Hepatocyte (in vitro differentiated cells): ENCODE results near the gene CCL17. TPM values are rescaled to one million over a fixed set of nuclear protein-coding genes. Genes with fewer than 3 reads are reported as not detected.
"Not testable (repeated sequence)": the region's sequence is repeated elsewhere in the genome, so short reads cannot be mapped to it uniquely, and the experiment has no call there.

Source experiments
- DNase-seq: peaks from one replicate; pipeline ENCODE4 v3.0.0-alpha.2; 2016; ENCODE audit warnings: low spot score
- H2AFZ ChIP-seq: fragments of 200-600 bp; sonication (generic); 2 replicates; pipeline ENCODE4 v1.6.0; 2016; ENCODE audit warnings: antibody characterized with exemption, mild to moderate bottlenecking
- H3K27ac ChIP-seq: fragments of 200-600 bp; sonication (generic); 2 replicates; pipeline ENCODE4 v1.5.1; 2016; ENCODE audit warnings: mild to moderate bottlenecking
- H3K27me3 ChIP-seq: fragments of 200-600 bp; sonication (generic); 2 replicates; pipeline ENCODE4 v1.6.1; 2016
- H3K36me3 ChIP-seq: fragments of 200-600 bp; sonication (generic); replicated peaks from 2 replicates; pipeline ENCODE4 v1.5.1; 2016; ENCODE audit warnings: low read depth; ENCODE audit not compliant: insufficient read depth
- H3K4me1 ChIP-seq: fragments of 200-600 bp; sonication (generic); 2 replicates; pipeline ENCODE4 v1.5.1; 2016; ENCODE audit warnings: mild to moderate bottlenecking, moderate library complexity; ENCODE audit not compliant: insufficient read depth
- H3K4me2 ChIP-seq: fragments of 200-600 bp; sonication (generic); 2 replicates; pipeline ENCODE4 v1.6.0; 2016
- H3K4me3 ChIP-seq: fragments of 200-600 bp; sonication (generic); 2 replicates; pipeline ENCODE4 v1.5.1; 2016; ENCODE audit warnings: mild to moderate bottlenecking
- H3K79me2 ChIP-seq: fragments of 200-600 bp; sonication (generic); 2 replicates; pipeline ENCODE4 v1.6.0; 2017; ENCODE audit warnings: mild to moderate bottlenecking
- H3K9me2 ChIP-seq: fragments of 200-600 bp; sonication (generic); replicated peaks from 2 replicates; pipeline ENCODE4 v1.6.0; 2017; ENCODE audit warnings: mild to moderate bottlenecking; ENCODE audit not compliant: insufficient read depth
- H3K9me3 ChIP-seq: fragments of 200-600 bp; sonication (generic); 2 replicates; pipeline ENCODE4 v1.5.1; 2016; ENCODE audit warnings: low read depth, mild to moderate bottlenecking
- H4K20me1 ChIP-seq: fragments of 200-600 bp; sonication (generic); 2 replicates; pipeline ENCODE4 v1.6.0; 2016; ENCODE audit warnings: mild to moderate bottlenecking; ENCODE audit not compliant: insufficient read depth, poor library complexity, severe bottlenecking
- EZH2 ChIP-seq: fragments of 200-600 bp; sonication (generic); IDR thresholded peaks from 2 replicates; pipeline ENCODE4 v1.6.1; 2016; ENCODE audit warnings: antibody characterized with exemption, mild to moderate bottlenecking, borderline replicate concordance
- EZH2phosphoT487 ChIP-seq: fragments of 200-600 bp; sonication (generic); IDR thresholded peaks from one replicate; pipeline ENCODE4 v1.6.1; 2018; ENCODE audit warnings: antibody characterized with exemption, mild to moderate bottlenecking, low read depth, moderate library complexity; ENCODE audit not compliant: unreplicated experiment, severe bottlenecking
- WGBS: methylation state at CpG from one replicate; pipeline ENCODE4 v1.1.6; 2016; ENCODE audit warnings: low lambda C conversion rate; ENCODE audit errors: missing lambda C conversion rate; 5-methylcytosine and 5-hydroxymethylcytosine counted together
- polyA plus RNA-seq: library from polyadenylated mRNA; unstranded; fragments of >200 nt; fragmentation: Nextera tagmentation; extraction: Ambion mirVana; gene quantifications from 2 replicates; pipeline ENCODE4 v1.2.1, GENCODE V29; 2016
- total RNA-seq: library from RNA; depleted of rRNA; stranded (reverse); fragments of >200 nt; gene quantifications from 2 replicates; pipeline ENCODE4 v1.2.3, GENCODE V29; 2014
- TF ChIP-seq, protein P1 (sequence below): fragments of 200-600 bp; sonication (generic); IDR thresholded peaks from 2 replicates; pipeline ENCODE4 v1.5.1; 2016; ENCODE audit warnings: antibody characterized with exemption, mild to moderate bottlenecking; ENCODE audit not compliant: poor library complexity

CCL17 gene
- total and polyA plus RNA-seq, 2 experiments from 2014 or later, result not detected

- H3K4me2 ChIP-seq, result no peak overlapping the region
- no peak for DNase-seq
- no peak overlapping the region for H3K4me3 ChIP-seq
- no peaks in the 10 kb centered on the region for H3K27me3 ChIP-seq
- TF ChIP-seq, protein P1, sequence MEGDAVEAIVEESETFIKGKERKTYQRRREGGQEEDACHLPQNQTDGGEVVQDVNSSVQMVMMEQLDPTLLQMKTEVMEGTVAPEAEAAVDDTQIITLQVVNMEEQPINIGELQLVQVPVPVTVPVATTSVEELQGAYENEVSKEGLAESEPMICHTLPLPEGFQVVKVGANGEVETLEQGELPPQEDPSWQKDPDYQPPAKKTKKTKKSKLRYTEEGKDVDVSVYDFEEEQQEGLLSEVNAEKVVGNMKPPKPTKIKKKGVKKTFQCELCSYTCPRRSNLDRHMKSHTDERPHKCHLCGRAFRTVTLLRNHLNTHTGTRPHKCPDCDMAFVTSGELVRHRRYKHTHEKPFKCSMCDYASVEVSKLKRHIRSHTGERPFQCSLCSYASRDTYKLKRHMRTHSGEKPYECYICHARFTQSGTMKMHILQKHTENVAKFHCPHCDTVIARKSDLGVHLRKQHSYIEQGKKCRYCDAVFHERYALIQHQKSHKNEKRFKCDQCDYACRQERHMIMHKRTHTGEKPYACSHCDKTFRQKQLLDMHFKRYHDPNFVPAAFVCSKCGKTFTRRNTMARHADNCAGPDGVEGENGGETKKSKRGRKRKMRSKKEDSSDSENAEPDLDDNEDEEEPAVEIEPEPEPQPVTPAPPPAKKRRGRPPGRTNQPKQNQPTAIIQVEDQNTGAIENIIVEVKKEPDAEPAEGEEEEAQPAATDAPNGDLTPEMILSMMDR, result no peak
- TF ChIP-seq EZH2 (no peak), EZH2phosphoT487 (no peak)
- H3K27ac ChIP-seq, result peak overlapping the region; percentile 62
- no peaks in the 10 kb centered on the region for H3K79me2 ChIP-seq
- H3K4me1 ChIP-seq, result no peaks in the 10 kb centered on the region
- peaks cover 5% of the 10 kb centered on the region for H3K36me3 ChIP-seq
- H2AFZ ChIP-seq, result no peak overlapping the region
- no peaks in the 10 kb centered on the region for H4K20me1 ChIP-seq
- H3K9me2 ChIP-seq, result no peaks in the 10 kb centered on the region
- H3K9me3 ChIP-seq, result no peaks in the 10 kb centered on the region
- 88% methylated on average over 2 of the region's 2 CpGs for WGBS
Measured at GRCh38 chr16:57432505-57432904, 27.9 kb downstream of the CCL17 start.

DNA sequence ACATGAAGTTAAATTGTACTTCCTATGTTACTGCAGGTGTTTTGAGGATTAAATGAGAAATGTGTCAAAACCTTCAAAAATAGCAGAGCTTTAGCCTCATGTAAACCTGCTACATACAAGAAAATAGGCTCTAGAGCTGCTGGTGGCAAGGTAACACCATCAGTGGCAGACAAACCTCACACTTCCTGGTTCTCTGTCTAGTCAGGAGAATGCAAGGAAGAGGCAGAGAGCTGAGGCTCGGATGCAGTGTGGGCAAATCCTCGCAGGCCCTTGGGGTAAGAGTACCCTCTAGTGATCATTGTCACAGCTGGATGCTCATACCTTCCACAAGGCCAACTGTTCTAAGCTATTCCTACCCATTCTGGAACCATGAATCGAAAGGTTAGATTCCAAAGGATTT, 28.4 kb downstream of the CCL17 start:
- no peak for TF ChIP-seq EZH2
- no peaks in the 10 kb centered on the region for H3K79me2 ChIP-seq
- H4K20me1 ChIP-seq, result no peaks in the 10 kb centered on the region
- H3K9me2 ChIP-seq, result no peaks in the 10 kb centered on the region
- H3K27ac ChIP-seq, result peak overlapping the region; percentile 62
- no peak overlapping the region for H3K4me2 ChIP-seq
- no peaks in the 10 kb centered on the region for H3K9me3 ChIP-seq
- DNase-seq, result no peak
- H3K4me3 ChIP-seq, result no peak overlapping the region
- no peaks in the 10 kb centered on the region for H3K4me1 ChIP-seq
- H3K36me3 ChIP-seq, result peaks cover 5% of the 10 kb centered on the region
- no peaks in the 10 kb centered on the region for H3K27me3 ChIP-seq
- WGBS, result 97% methylated on average over 3 of the region's 3 CpGs
- no peak overlapping the region for H2AFZ ChIP-seq

DNA sequence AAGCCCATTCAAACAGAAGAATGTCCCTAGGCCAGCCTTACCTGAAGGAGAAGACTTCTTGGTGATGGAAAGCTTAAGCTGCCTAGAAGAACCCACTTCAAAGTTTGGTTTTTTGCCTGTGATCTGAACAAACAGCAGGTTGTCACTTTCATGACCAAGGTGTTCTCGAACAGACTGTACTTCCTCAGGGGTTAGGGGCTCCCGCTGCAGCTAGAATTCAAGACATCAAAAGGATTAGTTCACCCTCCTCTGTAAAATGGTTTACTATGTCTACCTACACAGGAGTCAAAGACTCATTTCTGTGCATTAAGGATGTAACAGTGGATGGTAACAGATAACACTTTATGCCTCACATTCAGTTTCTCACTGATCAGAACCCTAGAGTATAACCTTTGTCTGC, 29.4 kb downstream of the CCL17 start:
- Histone ChIP-seq H4K20me1 (no peaks in the 10 kb centered on the region), H3K4me3 (no peak overlapping the region), H3K9me2 (no peaks in the 10 kb centered on the region), H3K4me2 (no peak overlapping the region), H3K27ac (no peak overlapping the region), H3K9me3 (no peaks in the 10 kb centered on the region), H3K4me1 (no peaks in the 10 kb centered on the region), H3K27me3 (no peaks in the 10 kb centered on the region), H3K79me2 (no peaks in the 10 kb centered on the region), H2AFZ (no peak overlapping the region), H3K36me3 (peaks cover 5% of the 10 kb centered on the region)
- TF ChIP-seq, protein P1, result no peak
- no peak for TF ChIP-seq EZH2phosphoT487
- 94% methylated on average over 2 of the region's 2 CpGs for WGBS
- DNase-seq, result no peak

DNA sequence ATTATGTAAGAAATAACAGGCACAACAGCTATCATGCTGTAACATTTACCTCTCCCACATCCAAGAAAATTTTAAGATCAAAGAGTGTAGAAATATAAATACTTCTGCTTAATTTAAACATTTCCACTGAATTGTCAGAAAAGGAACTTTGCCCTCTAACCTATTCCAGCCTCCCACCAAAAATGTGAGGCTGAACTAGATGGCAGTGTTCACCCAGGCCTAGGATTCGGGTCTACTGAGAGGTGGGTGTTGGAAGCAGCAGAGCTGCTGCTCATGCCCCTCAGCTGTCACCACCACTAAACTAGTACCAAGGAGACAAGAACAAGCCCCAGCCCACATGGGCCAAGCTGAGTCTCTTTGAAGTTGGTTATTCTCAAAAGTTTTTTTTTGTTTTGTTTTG, 31.3 kb downstream of the CCL17 start:
- H4K20me1 ChIP-seq, result no peaks in the 10 kb centered on the region
- TF ChIP-seq, protein P1, result no peak
- TF ChIP-seq EZH2 (no peak), EZH2phosphoT487 (no peak)
- H3K27ac ChIP-seq, result no peak overlapping the region
- H3K79me2 ChIP-seq, result peaks cover 3% of the 10 kb centered on the region
- no peaks in the 10 kb centered on the region for H3K9me2 ChIP-seq
- H3K27me3 ChIP-seq, result no peaks in the 10 kb centered on the region
- H2AFZ ChIP-seq, result no peak overlapping the region
- no peaks in the 10 kb centered on the region for H3K9me3 ChIP-seq
- H3K4me2 ChIP-seq, result no peak overlapping the region
- WGBS, result 91% methylated on average over 1 of the region's 1 CpG
- no peak overlapping the region for H3K4me3 ChIP-seq
- peaks cover 5% of the 10 kb centered on the region for H3K36me3 ChIP-seq
- DNase-seq, result no peak
- H3K4me1 ChIP-seq, result no peaks in the 10 kb centered on the region

DNA sequence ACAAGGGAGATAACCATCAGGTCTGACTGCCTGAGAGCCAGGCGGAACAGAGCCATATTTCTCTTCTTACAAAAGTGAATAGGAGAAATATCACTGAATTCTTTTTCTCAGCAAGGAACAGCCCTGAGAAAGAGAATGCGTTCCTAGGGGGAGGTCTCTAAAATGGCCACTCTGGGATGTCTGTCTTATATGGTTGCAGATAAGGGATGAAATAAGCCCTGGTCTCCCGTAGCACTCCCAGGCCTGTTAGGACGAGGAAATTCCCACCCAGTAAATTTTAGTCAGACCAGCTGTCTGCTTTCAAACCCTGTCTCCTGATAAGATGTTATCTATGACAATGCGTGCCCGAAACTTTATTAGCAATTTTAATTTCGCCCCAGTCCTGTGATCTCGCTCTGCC, 35.4 kb downstream of the CCL17 start:
- not testable (repeated sequence) for H3K9me3 ChIP-seq, H3K27me3 ChIP-seq, H3K4me1 ChIP-seq, H4K20me1 ChIP-seq, H2AFZ ChIP-seq, H3K4me3 ChIP-seq, H3K4me2 ChIP-seq, H3K27ac ChIP-seq, H3K36me3 ChIP-seq, H3K9me2 ChIP-seq, DNase-seq
- WGBS, result 91% methylated on average over 8 of the region's 8 CpGs
- peaks cover 39% of the 10 kb centered on the region for H3K79me2 ChIP-seq

DNA sequence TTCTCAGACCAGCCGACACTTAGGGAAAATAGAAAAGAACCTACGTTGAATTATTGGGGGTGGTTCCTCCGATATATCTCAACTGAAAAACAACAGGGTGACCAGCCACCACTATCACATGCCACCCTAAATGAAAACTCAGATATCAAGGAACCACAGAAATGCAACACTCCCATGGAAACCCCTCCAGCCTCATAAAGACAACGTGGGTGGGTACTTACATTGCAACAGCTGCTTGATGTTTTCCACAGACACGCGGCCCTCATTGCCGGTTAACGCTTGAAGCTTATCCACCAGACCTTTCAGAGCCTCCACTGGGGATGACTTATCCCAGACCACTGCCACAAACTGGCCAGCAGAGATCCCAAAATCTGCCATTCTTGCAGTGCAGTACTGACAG, 36.0 kb downstream of the CCL17 start:
- H3K79me2 ChIP-seq, result peaks cover 45% of the 10 kb centered on the region
- H3K36me3 ChIP-seq, H3K4me3 ChIP-seq, H2AFZ ChIP-seq, DNase-seq, H3K9me2 ChIP-seq, H3K9me3 ChIP-seq, H3K4me1 ChIP-seq, H3K4me2 ChIP-seq, H4K20me1 ChIP-seq, H3K27ac ChIP-seq, H3K27me3 ChIP-seq: not testable (repeated sequence)
- WGBS, result 96% methylated on average over 8 of the region's 8 CpGs
